Heart left ventricle (tissue), 16 donors: Measurements from ENCODE around the gene SNX19. TPM values are rescaled to one million over a fixed set of nuclear protein-coding genes. Genes with fewer than 3 reads are reported as not detected.

Experiments
- ATAC-seq, 4 donors: fragments of 200-7000 bp; cut with Tn5 transposase; one replicate each; pipeline ENCODE4 v1.9.1; 2020 to 2022; ENCODE audit warnings: moderate library complexity in 4 of 4, mild to moderate bottlenecking in 3 of 4, moderate number of reproducible peaks in 1 of 4
- DNase-seq, 5 donors: peaks; one replicate each; pipeline ENCODE4 v3.0.0-alpha.2; 2020
- H3K27ac ChIP-seq, 12 donors: fragments of 200-600 bp; sonication (generic) in 4 of 12; one replicate each; pipeline versions ENCODE4 v1.5.0 to v1.8.0; 2016 to 2022; ENCODE audit warnings: mild to moderate bottlenecking in 2 of 12
- H3K27me3 ChIP-seq, 9 donors: fragments of 200-600 bp; sonication (generic) in 2 of 9; one replicate each; pipeline versions ENCODE4 v1.5.1 to v1.8.0; 2016 to 2022; ENCODE audit warnings: mild to moderate bottlenecking in 3 of 9
- H3K36me3 ChIP-seq, 9 donors: fragments of 200-600 bp; sonication (generic) in 2 of 9; one replicate each; pipeline versions ENCODE4 v1.5.0 to v1.8.0; 2018 to 2022; ENCODE audit warnings: mild to moderate bottlenecking in 2 of 9
- H3K4me1 ChIP-seq, 12 donors: fragments of 200-600 bp; sonication (generic) in 4 of 12; one replicate each; pipeline versions ENCODE4 v1.5.0 to v1.8.0; 2016 to 2022; ENCODE audit warnings: mild to moderate bottlenecking in 3 of 12
- H3K4me3 ChIP-seq, 12 donors: fragments of 200-600 bp; sonication (generic) in 4 of 12; one replicate each; pipeline versions ENCODE4 v1.5.0 to v1.8.0; 2017 to 2022; ENCODE audit warnings: mild to moderate bottlenecking in 9 of 12, moderate library complexity in 4 of 12
- H3K9me3 ChIP-seq, 12 donors: fragments of 200-600 bp; sonication (generic) in 4 of 12; one replicate each; pipeline versions ENCODE4 v1.5.0 to v1.8.0; 2016 to 2022; ENCODE audit warnings: mild to moderate bottlenecking in 1 of 12
- POLR2A ChIP-seq, 2 donors: fragments of 450-650 bp; IDR thresholded peaks; one replicate each; pipeline ENCODE4 v1.6.1; 2017; ENCODE audit warnings: antibody characterized with exemption in 2 of 2, mild to moderate bottlenecking in 2 of 2, moderate library complexity in 2 of 2
- WGBS, 4 donors: extraction: QIAGEN DNeasy Blood & Tissue Kit in 2 of 4; methylation state at CpG; one replicate each; pipeline versions ENCODE4 v1.1.5 to v1.1.7; 2013 to 2018; 5-methylcytosine and 5-hydroxymethylcytosine counted together
- intact Hi-C, 10 donors: fragments of 100-400 bp; cut with DNase I; formaldehyde crosslinking; loops; one replicate each; pipeline versions ENCODE4 v1.11.1 to v1.14.2; 2022
- long read RNA-seq, 3 donors: library from polyadenylated mRNA; unstranded; transcript quantifications; one replicate each; pipeline ENCODE4 v2.0.0, GENCODE V29; 2020 to 2021
- polyA plus RNA-seq, 2 donors: library from polyadenylated mRNA; stranded (reverse); fragments of 200-250 nt; gene quantifications; one replicate each; pipeline ENCODE4 v1.2.3, GENCODE V29; 2013
- total RNA-seq, 9 donors: library from RNA; depleted of rRNA in 2 of 9; stranded (reverse); fragments of >200 nt in 2 of 9; fragmentation: NEBNext Ultra II Directional in 3 of 9; extraction: Animal tissue kit (Norgen Biotek cat#: 25700) in 3 of 9; gene quantifications; one replicate each; pipeline versions ENCODE4 v1.1.0 to v1.2.4, GENCODE V29; 2016 to 2023
- TF ChIP-seq, protein P1 (sequence below), 12 donors: fragments of 200-600 bp; sonication (generic) in 4 of 12; IDR thresholded peaks; one replicate each; pipeline versions ENCODE4 v1.5.0 to v1.8.0; 2018 to 2022; ENCODE audit warnings: antibody characterized with exemption in 12 of 12, mild to moderate bottlenecking in 5 of 12
- donor health status: ischemic (EF 13 %, LVEDD 7.1; RV severe dilation, severe dysfunction).
- donor health status: healthy with polysubstance abuse.
- donor health status: DM: no; HTN: yes; CAD: no.
- donor health status: DM: no; HTN: no; CAD: no.
- donor health status: ischemic (EF 25% LVEDD 6.9; RV normal size, moderate dysfunction).
- donor health status: ischemic (EF 25% LVEDD 5.7; RV mildly dilated, moderate dysfunction).
- donor health status: healthy.
- donor health status: DM: yes; HTN: yes; CAD: no.
- donor health status: ischemic (EF 35%, LVEDD 5.7; RV mildly dilated, moderate dysfunction).
- donor health status: nonischemic (EF 11% LVEDD 7.7; RV severe dilation, severe dysfunction).
- donor health status: DM: yes; HTN: yes; CAD: no.
- donor health status: PGD.
- donor health status: ischemic (EF 29% LVEDD 5.4; RV normal size, mild dysfunction).
- donor health status: nonischemic (EF 23%, LVEDD 6.1; RV moderate dilation, normal function).

Gene SNX19, protein sequence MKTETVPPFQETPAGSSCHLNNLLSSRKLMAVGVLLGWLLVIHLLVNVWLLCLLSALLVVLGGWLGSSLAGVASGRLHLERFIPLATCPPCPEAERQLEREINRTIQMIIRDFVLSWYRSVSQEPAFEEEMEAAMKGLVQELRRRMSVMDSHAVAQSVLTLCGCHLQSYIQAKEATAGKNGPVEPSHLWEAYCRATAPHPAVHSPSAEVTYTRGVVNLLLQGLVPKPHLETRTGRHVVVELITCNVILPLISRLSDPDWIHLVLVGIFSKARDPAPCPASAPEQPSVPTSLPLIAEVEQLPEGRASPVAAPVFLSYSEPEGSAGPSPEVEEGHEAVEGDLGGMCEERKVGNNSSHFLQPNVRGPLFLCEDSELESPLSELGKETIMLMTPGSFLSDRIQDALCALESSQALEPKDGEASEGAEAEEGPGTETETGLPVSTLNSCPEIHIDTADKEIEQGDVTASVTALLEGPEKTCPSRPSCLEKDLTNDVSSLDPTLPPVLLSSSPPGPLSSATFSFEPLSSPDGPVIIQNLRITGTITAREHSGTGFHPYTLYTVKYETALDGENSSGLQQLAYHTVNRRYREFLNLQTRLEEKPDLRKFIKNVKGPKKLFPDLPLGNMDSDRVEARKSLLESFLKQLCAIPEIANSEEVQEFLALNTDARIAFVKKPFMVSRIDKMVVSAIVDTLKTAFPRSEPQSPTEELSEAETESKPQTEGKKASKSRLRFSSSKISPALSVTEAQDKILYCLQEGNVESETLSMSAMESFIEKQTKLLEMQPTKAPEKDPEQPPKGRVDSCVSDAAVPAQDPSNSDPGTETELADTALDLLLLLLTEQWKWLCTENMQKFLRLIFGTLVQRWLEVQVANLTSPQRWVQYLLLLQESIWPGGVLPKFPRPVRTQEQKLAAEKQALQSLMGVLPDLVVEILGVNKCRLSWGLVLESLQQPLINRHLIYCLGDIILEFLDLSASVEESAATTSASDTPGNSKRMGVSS
- total RNA-seq (100 to 1,000 TPM in 1 of 9 donors, 10 to 100 TPM in 8; 35.3 to 121 (median 58.3) TPM), polyA plus RNA-seq (10 to 100 TPM; 10.8 to 37.0 TPM)
- long read RNA-seq, donor 1, full-length matches to known transcripts, result 1 of 9 reads
- long read RNA-seq, donor 1, partial matches to known transcripts, result 4 of 9 reads
- long read RNA-seq, donor 1, other reads (novel, unspliced or antisense), result 4 of 9 reads
- long read RNA-seq, donor 2, full-length matches to known transcripts, result 18 of 52 reads
- long read RNA-seq, donor 2, partial matches to known transcripts, result 5 of 52 reads
- long read RNA-seq, donor 2, other reads (novel, unspliced or antisense), result 29 of 52 reads
- long read RNA-seq, donor 3, full-length matches to known transcripts, result 3 of 14 reads
- long read RNA-seq, donor 3, partial matches to known transcripts, result 0 of 14 reads
- long read RNA-seq, donor 3, other reads (novel, unspliced or antisense), result 11 of 14 reads

DNA sequence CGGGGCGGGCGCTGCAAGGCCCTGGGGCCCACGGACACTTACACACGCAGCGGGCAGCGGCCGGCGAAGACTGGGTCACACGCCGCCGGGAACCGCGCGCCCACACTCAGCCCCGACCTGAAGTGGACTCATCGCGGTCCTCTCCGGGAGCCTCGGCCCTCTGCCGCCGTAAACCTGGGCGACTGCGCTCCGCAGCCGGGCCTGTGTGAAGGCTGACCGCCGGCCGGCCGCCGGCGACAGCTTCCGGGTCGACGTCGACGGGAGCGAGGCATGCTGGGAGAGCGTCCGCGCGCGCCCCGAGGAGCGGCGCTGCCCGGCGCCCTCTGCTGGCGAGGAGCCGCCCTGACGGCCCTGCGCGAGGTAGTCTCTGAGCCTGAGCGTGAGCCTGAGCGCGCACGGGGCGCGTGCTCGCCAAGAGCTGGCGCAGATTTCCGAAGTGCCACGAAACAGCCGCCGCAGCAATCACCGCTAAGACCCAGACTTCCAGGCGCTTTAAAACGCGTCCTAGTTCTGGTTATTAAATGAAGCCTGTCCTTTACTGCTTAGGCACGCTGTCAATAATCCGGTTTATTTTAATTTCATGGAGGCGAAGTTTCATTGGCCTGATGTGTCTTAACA is at the start of gene SNX19:
Gene SNX19, minus strand, starts transcription at position 242 of the 618 bp plus-strand sequence. CDS start 540 bp downstream, outside the sequence.
- 0 to 2% (median 1%) methylated on average over 12 to 72 of the region's 72 CpGs for WGBS, 4 donors
- peaks cover 0 to 42% (median 26%) of the 10 kb centered on the region in 12 donors for H3K4me1 ChIP-seq
- intact Hi-C loops, result loop anchor here in 1 of 10 donors (10.0 kb wide), 1 partner anchor 1022 kb away; the partner anchor contains the start of gene NFRKB

DNA sequence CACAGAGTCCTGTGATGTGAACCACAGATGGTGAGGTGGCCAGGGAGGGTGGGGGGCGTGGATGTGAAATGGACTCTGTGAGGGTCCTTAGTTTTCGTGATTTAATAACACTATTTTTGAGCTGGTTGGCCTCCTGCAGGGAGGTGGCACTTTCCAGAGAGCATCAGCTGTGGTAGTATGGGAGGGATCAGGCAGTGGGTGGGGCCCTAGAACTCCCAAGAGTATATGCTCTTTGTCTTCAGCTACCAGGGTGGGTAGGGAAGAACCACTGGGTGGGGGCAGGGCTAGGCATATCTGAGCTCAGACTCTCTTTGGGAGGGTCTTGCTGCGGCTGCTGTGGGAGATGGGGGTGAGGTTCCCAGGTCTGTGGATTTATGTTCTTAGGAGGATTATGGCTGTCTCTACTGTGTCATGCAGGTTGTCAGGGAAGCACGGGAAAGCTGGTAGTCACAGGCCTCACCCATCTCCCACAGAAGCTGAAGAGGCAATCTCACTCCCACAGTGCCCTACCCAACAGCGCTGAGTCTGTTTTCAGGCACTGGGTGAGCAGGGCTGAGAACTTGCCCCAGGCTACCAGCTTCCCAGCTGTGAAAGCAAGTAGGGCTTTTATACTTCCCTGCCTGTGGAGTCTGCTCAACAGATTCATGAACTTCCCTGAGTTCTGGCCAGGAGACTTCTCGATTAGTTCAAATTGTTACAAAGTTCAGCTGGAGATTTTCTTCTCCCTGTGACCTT is 47.9 kb upstream of the SNX19 start:
- Histone ChIP-seq H3K4me3 (no peak overlapping the region), H3K36me3 (no peaks in the 10 kb centered on the region), H3K4me1 (no peaks in the 10 kb centered on the region), H3K27ac (no peak overlapping the region), H3K9me3 (peaks cover 0 to 26% (median 0%) of the 10 kb centered on the region in 12 donors), H3K27me3 (no peaks in the 10 kb centered on the region)
- no peak for TF ChIP-seq POLR2A (IDR thresholded peaks at IDR 0.05)
- TF ChIP-seq, protein P1, sequence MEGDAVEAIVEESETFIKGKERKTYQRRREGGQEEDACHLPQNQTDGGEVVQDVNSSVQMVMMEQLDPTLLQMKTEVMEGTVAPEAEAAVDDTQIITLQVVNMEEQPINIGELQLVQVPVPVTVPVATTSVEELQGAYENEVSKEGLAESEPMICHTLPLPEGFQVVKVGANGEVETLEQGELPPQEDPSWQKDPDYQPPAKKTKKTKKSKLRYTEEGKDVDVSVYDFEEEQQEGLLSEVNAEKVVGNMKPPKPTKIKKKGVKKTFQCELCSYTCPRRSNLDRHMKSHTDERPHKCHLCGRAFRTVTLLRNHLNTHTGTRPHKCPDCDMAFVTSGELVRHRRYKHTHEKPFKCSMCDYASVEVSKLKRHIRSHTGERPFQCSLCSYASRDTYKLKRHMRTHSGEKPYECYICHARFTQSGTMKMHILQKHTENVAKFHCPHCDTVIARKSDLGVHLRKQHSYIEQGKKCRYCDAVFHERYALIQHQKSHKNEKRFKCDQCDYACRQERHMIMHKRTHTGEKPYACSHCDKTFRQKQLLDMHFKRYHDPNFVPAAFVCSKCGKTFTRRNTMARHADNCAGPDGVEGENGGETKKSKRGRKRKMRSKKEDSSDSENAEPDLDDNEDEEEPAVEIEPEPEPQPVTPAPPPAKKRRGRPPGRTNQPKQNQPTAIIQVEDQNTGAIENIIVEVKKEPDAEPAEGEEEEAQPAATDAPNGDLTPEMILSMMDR (IDR thresholded peaks at IDR 0.05), result no peak
- DNase-seq, result no peak
- no peak for ATAC-seq
- intact Hi-C loops, result no loop called here
- 78 to 88% (median 86%) methylated on average over 6 of the region's 6 CpGs for WGBS, 4 donors

More for the DNA sequence above, at the start of gene SNX19:
- TF ChIP-seq POLR2A (IDR thresholded peaks at IDR 0.05), result peak; percentile 57 to 88
- TF ChIP-seq, protein P1 (IDR thresholded peaks at IDR 0.05), result peak; percentile 93 to 100 (median 98)
- Histone ChIP-seq H3K27ac (peak within 1 kb of the TSS in 11 of 12 donors; percentile 74 to 94 (median 88)), H3K36me3 (peaks cover 0 to 40% (median 31%) of the 10 kb centered on the region in 9 donors), H3K27me3 (no peaks in the 10 kb centered on the region), H3K4me3 (peak within 1 kb of the TSS; percentile 59 to 99 (median 94)), H3K9me3 (no peaks in the 10 kb centered on the region)
- DNase-seq, result peak; percentile 93 to 97 (median 94)
- peak; percentile 95 to 99 (median 98) for ATAC-seq

DNA sequence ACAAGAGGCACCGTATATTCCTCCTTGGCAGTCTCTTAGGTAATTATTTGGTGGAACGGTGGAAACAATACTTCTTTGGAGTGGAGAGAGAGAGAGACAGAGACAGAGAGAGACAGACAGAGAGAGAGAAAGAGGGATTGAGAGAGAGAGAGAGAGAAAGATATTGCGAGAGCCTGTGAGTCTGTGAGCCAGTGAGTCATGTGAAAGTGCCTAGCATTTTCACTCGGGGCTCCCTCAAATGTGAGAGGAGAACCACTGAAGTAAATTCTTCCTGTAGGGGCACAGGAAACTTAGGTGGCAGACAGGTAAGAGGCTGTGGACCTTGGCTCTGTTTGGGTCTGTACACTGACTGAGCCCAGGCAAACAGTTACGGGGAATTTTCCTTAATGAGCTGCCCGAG is 31.6 kb upstream of the SNX19 start:
- 80 to 83% (median 82%) methylated on average over 6 of the region's 6 CpGs for WGBS, 4 donors
- TF ChIP-seq, protein P1 (IDR thresholded peaks at IDR 0.05), result no peak
- no peak for TF ChIP-seq POLR2A (IDR thresholded peaks at IDR 0.05)
- Histone ChIP-seq H3K4me3 (no peak overlapping the region), H3K36me3 (no peaks in the 10 kb centered on the region), H3K4me1 (peaks cover 0 to 20% (median 2%) of the 10 kb centered on the region in 12 donors), H3K27me3 (peaks cover 0 to 3% (median 0%) of the 10 kb centered on the region in 9 donors), H3K9me3 (no peaks in the 10 kb centered on the region), H3K27ac (peak overlapping the region in 1 of 12 donors; percentile 12)
- ATAC-seq, result no peak
- intact Hi-C loops, result no loop called here
- DNase-seq, result no peak
